Naive thymus-derived CD4-positive, alpha-beta T cell (primary cell): ENCODE results near the gene IFNAR2. TPM values are rescaled to one million over a fixed set of nuclear protein-coding genes. Genes with fewer than 3 reads are reported as not detected.
"Not testable (repeated sequence)": the region's sequence is repeated elsewhere in the genome, so short reads cannot be mapped to it uniquely, and the experiment has no call there.

Experiments used
- ATAC-seq: fragments of 150-1000 bp; cut with Tn5 transposase; 2 replicates; pipeline ENCODE4 v1.10.0; 2021; ENCODE audit warnings: mild to moderate bottlenecking, moderate library complexity
- CTCF ChIA-PET: fragments of 350-600 bp; sonication (Branson Sonifier 250); formaldehyde crosslinking; loops from one replicate; lab custom pipeline; 2021; ENCODE audit warnings: antibody characterized with exemption; lab: Charles Lee
- POLR2A ChIA-PET: fragments of 350-600 bp; sonication (Branson Sonifier 250); formaldehyde crosslinking; loops from one replicate; lab custom pipeline; 2021; ENCODE audit warnings: antibody characterized with exemption, inconsistent platforms; lab: Charles Lee
- DNase-seq, 9 donors: peaks; one replicate each; pipeline versions ENCODE4 v3.0.0 to v3.0.0-alpha.2; 2020 to 2022; ENCODE audit warnings: mixed read lengths in 1 of 9
- H3K27ac ChIP-seq: one replicate; pipeline ENCODE4 v1.7.0; 2013; ENCODE audit warnings: mild to moderate bottlenecking, low read depth, low read length, moderate library complexity
- H3K27me3 ChIP-seq, 2 donors: one replicate each; pipeline ENCODE4 v1.7.0; 2013; ENCODE audit warnings: low read length in 2 of 2, mild to moderate bottlenecking in 2 of 2, moderate library complexity in 2 of 2; ENCODE audit not compliant: control insufficient read depth in 2 of 2, insufficient read depth in 2 of 2
- H3K36me3 ChIP-seq, 3 experiments: 1 replicate in 2 of 3; 2 replicates in 1 of 3; pipeline ENCODE4 v1.7.0; 2013; ENCODE audit warnings: low read length in 3 of 3, mild to moderate bottlenecking in 3 of 3, moderate library complexity in 1 of 3; ENCODE audit not compliant: insufficient read depth in 3 of 3, control insufficient read depth in 2 of 3
- H3K4me1 ChIP-seq, 2 donors: one replicate each; pipeline ENCODE4 v1.7.0; 2013; ENCODE audit warnings: low read length in 2 of 2, mild to moderate bottlenecking in 2 of 2, moderate library complexity in 1 of 2; ENCODE audit not compliant: control insufficient read depth in 2 of 2, insufficient read depth in 2 of 2
- H3K4me3 ChIP-seq: 2 replicates; pipeline ENCODE4 v1.7.0; 2013; ENCODE audit warnings: mild to moderate bottlenecking, low read length
- H3K9me3 ChIP-seq, 3 experiments: 1 replicate in 2 of 3; 2 replicates in 1 of 3; pipeline ENCODE4 v1.7.0; 2013; ENCODE audit warnings: low read length in 3 of 3; ENCODE audit not compliant: control insufficient read depth in 2 of 3
- H3K27ac Mint-ChIP-seq, 9 donors: one replicate each; pipeline ENCODE4 v1.8.0; 2020 to 2022; ENCODE audit warnings: mixed read lengths in 9 of 9, mild to moderate bottlenecking in 8 of 9, moderate library complexity in 5 of 9, inconsistent platforms in 2 of 9
- H3K27me3 Mint-ChIP-seq, 5 donors: one replicate each; pipeline ENCODE4 v1.8.0; 2021 to 2022; ENCODE audit warnings: mixed read lengths in 5 of 5, mild to moderate bottlenecking in 1 of 5
- H3K36me3 Mint-ChIP-seq, 5 donors: one replicate each; pipeline ENCODE4 v1.8.0; 2020 to 2022; ENCODE audit warnings: mixed read lengths in 5 of 5, mild to moderate bottlenecking in 3 of 5, inconsistent platforms in 1 of 5
- H3K4me1 Mint-ChIP-seq, 7 donors: one replicate each; pipeline ENCODE4 v1.8.0; 2020 to 2022; ENCODE audit warnings: mixed read lengths in 7 of 7, mild to moderate bottlenecking in 3 of 7, inconsistent platforms in 1 of 7
- H3K4me3 Mint-ChIP-seq, 10 donors: one replicate each; pipeline ENCODE4 v1.8.0; 2020 to 2022; ENCODE audit warnings: mild to moderate bottlenecking in 10 of 10, mixed read lengths in 10 of 10, moderate library complexity in 6 of 10, inconsistent platforms in 2 of 10
- H3K9me3 Mint-ChIP-seq, 11 donors: one replicate each; pipeline ENCODE4 v1.8.0; 2020 to 2022; ENCODE audit warnings: mixed read lengths in 11 of 11, mild to moderate bottlenecking in 4 of 11, inconsistent platforms in 1 of 11, moderate library complexity in 1 of 11
- intact Hi-C, 2 donors: fragments of 100-400 bp; cut with micrococcal nuclease; formaldehyde crosslinking; loops; one replicate each; pipeline ENCODE4 v1.15.1; 2023
- polyA plus RNA-seq, 2 donors: library from polyadenylated mRNA; unstranded; fragments of 300-500 nt; fragmentation: Illumina TruSeq; gene quantifications; one replicate each; pipeline ENCODE4 v1.2.3, GENCODE V29; 2021
- total RNA-seq, 6 experiments: library from RNA in 5 of 6; stranded (reverse) in 5 of 6; gene quantifications; 1 replicate in 5 of 6; 2 replicates in 1 of 6; pipeline ENCODE4 v1.2.3 and lab custom pipeline; 2021 to 2026

IFNAR2 gene
- total and polyA plus RNA-seq, 7 experiments from 2014 or later, result 44.9 to 90.2 (median 77.3) TPM

- no peak for ATAC-seq
- Histone ChIP-seq H3K4me3 (no peak overlapping the region), H3K4me1 (peaks cover 41 to 84% of the 10 kb centered on the region in 2 donors), H3K27me3 (no peaks in the 10 kb centered on the region), H3K36me3 (no peaks in the 10 kb centered on the region), H3K9me3 (no peaks in the 10 kb centered on the region), H3K27ac (peak overlapping the region; percentile 59)
- no peaks in the 10 kb centered on the region for H3K27me3 Mint-ChIP-seq
- peaks cover 0 to 15% (median 4%) of the 10 kb centered on the region in 11 donors for H3K9me3 Mint-ChIP-seq
- intact Hi-C loops, result no loop called here
- H3K4me3 Mint-ChIP-seq, result peak overlapping the region; percentile 23 to 87 (median 50)
- no peak for DNase-seq
- POLR2A ChIA-PET, result interaction anchor here (1.6 to 1.7 kb wide), 2 partner anchors 9 to 171 kb away, joined by 3 to 10 read pairs; no protein-coding TSS in a partner anchor
- peaks cover 58 to 93% (median 89%) of the 10 kb centered on the region in 7 donors for H3K4me1 Mint-ChIP-seq
- H3K27ac Mint-ChIP-seq, result peak overlapping the region; percentile 19 to 94 (median 88)
- CTCF ChIA-PET, result interaction anchor here (1.1 kb wide), 1 partner anchor 17 kb away, joined by 3 read pairs; no protein-coding TSS in a partner anchor
- H3K36me3 Mint-ChIP-seq, result peaks cover 3 to 38% (median 8%) of the 10 kb centered on the region in 5 donors
Observed at GRCh38 chr21:33214056-33214455, 15.7 kb upstream of the IFNAR2 start.

- Histone ChIP-seq H3K27ac (no peak overlapping the region), H3K4me1 (peaks cover 30 to 66% of the 10 kb centered on the region in 2 donors), H3K4me3 (no peak overlapping the region), H3K27me3 (no peaks in the 10 kb centered on the region), H3K36me3 (no peaks in the 10 kb centered on the region), H3K9me3 (no peaks in the 10 kb centered on the region)
- POLR2A ChIA-PET, result interaction anchor here (0.6 to 0.8 kb wide), 3 partner anchors 49 to 299 kb away, joined by 3 to 4 read pairs (median 3); partner anchors contain the start of gene IL10RB
- Mint-ChIP-seq H3K27ac (peak overlapping the region in 7 of 9 donors; percentile 61 to 97 (median 91)), H3K4me1 (peaks cover 65 to 90% (median 85%) of the 10 kb centered on the region in 7 donors), H3K36me3 (peaks cover 3 to 55% (median 8%) of the 10 kb centered on the region in 5 donors), H3K4me3 (peak overlapping the region in 3 of 10 donors; percentile 79 to 87 (median 87)), H3K9me3 (peaks cover 0 to 31% (median 6%) of the 10 kb centered on the region in 11 donors), H3K27me3 (no peaks in the 10 kb centered on the region)
- CTCF ChIA-PET, result interaction anchor here (0.6 to 0.9 kb wide), 3 partner anchors 22 to 558 kb away, joined by 3 to 5 read pairs (median 3); no protein-coding TSS in a partner anchor
- ATAC-seq (no peak), DNase-seq (no peak)
- intact Hi-C loops, result no loop called here
Observed at GRCh38 chr21:33217138-33217520, 12.6 kb upstream of the IFNAR2 start.

DNA sequence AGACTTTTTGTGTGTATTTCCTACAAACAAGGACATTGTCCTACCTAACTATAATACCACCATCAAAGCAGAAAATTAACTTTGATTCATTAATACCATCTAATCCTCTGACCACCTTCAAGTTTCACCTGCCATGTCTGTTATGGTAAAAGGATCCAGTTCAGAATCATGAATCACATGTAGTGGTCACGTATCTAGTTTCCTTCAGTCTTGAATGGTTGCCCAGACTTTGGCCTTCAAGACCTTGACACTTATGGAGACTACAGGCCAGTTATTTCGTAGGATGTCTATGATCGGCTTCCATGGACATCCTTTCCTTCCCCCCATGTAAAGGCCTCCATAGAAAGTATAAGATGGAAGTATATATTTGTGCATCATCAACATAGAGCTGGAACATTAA, 10.4 kb upstream of the IFNAR2 start:
- Mint-ChIP-seq H3K9me3 (peaks cover 0 to 36% (median 8%) of the 10 kb centered on the region in 11 donors), H3K4me3 (peak overlapping the region in 4 of 10 donors; percentile 28 to 70 (median 36)), H3K4me1 (peaks cover 50 to 69% (median 63%) of the 10 kb centered on the region in 7 donors), H3K27ac (peak overlapping the region in 8 of 9 donors; percentile 47 to 92 (median 64)), H3K36me3 (peaks cover 3 to 45% (median 8%) of the 10 kb centered on the region in 5 donors), H3K27me3 (peaks cover 0 to 5% (median 0%) of the 10 kb centered on the region in 5 donors)
- Histone ChIP-seq H3K4me3 (no peak overlapping the region), H3K36me3 (no peaks in the 10 kb centered on the region), H3K9me3 (no peaks in the 10 kb centered on the region), H3K27me3 (no peaks in the 10 kb centered on the region), H3K27ac (no peak overlapping the region), H3K4me1 (peaks cover 24 to 45% of the 10 kb centered on the region in 2 donors)
- ChIA-PET POLR2A (interaction anchor here (1.0 to 1.9 kb wide), 4 partner anchors 90 to 226 kb away, joined by 3 to 6 read pairs (median 4); no protein-coding TSS in a partner anchor), CTCF (interaction anchor here (1.1 kb wide), 1 partner anchor 142 kb away, joined by 3 read pairs; no protein-coding TSS in a partner anchor)
- intact Hi-C loops, result no loop called here
- DNase-seq (no peak), ATAC-seq (no peak)

DNA sequence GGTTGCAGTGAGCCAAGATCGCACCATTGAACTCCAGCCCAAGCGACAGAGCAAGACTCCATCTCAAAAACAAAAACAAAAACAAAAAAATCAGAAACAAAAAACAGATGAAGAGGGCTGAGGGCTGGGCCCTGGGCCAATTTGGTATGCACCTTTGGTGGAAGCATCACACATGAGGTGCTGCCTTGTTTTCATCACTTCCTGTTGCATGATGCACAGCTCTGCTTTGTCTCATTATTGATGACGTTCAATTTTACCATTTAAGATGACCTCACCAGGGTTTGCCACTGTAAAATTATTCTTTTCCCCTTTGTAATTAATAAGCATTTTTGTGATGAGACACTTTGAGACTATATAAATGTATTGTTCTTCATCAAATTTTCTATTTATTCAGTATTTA, 9.8 kb upstream of the IFNAR2 start:
- peak overlapping the region in 5 of 9 donors; percentile 4 to 92 (median 68) for H3K27ac Mint-ChIP-seq
- intact Hi-C loops, result loop anchor here in 1 of 2 donors (1.0 kb wide), 1 partner anchor 9 kb away; the partner anchor contains the start of gene IFNAR2
- Histone ChIP-seq H3K27ac (no peak overlapping the region), H3K4me1 (peaks cover 18 to 40% of the 10 kb centered on the region in 2 donors), H3K4me3 (no peak overlapping the region), H3K36me3 (no peaks in the 10 kb centered on the region), H3K9me3 (no peaks in the 10 kb centered on the region), H3K27me3 (no peaks in the 10 kb centered on the region)
- peaks cover 45 to 62% (median 58%) of the 10 kb centered on the region in 7 donors for H3K4me1 Mint-ChIP-seq
- H3K36me3 Mint-ChIP-seq, result peaks cover 3 to 44% (median 8%) of the 10 kb centered on the region in 5 donors
- peaks cover 0 to 9% (median 0%) of the 10 kb centered on the region in 5 donors for H3K27me3 Mint-ChIP-seq
- peak in 3 of 9 donors; percentile 28 to 45 (median 29) for DNase-seq
- POLR2A ChIA-PET, result interaction anchor here (0.6 to 1.2 kb wide), 2 partner anchors 9 to 142 kb away, joined by 3 to 4 read pairs; no protein-coding TSS in a partner anchor
- H3K9me3 Mint-ChIP-seq, result peaks cover 0 to 36% (median 8%) of the 10 kb centered on the region in 11 donors
- ATAC-seq, result no peak
- CTCF ChIA-PET, result no interaction called here
- H3K4me3 Mint-ChIP-seq, result peak overlapping the region in 3 of 10 donors; percentile 19 to 34 (median 32)

GRCh38 chr21:33225376-33225775, 4.4 kb upstream of the IFNAR2 start:
- H3K27ac Mint-ChIP-seq, H3K36me3 ChIP-seq, DNase-seq, H3K4me1 ChIP-seq, CTCF ChIA-PET, H3K9me3 ChIP-seq, H3K27me3 ChIP-seq, POLR2A ChIA-PET, H3K4me3 Mint-ChIP-seq, H3K4me3 ChIP-seq, intact Hi-C loops, ATAC-seq, H3K27me3 Mint-ChIP-seq, H3K27ac ChIP-seq: not testable (repeated sequence)
- Mint-ChIP-seq H3K36me3 (peaks cover 0 to 18% (median 0%) of the 10 kb centered on the region in 5 donors), H3K9me3 (peaks cover 0 to 21% (median 3%) of the 10 kb centered on the region in 11 donors), H3K4me1 (peaks cover 12 to 31% (median 27%) of the 10 kb centered on the region in 7 donors)

- DNase-seq (no peak), ATAC-seq (no peak)
- no peak overlapping the region for H3K27ac ChIP-seq
- peaks cover 24 to 43% (median 39%) of the 10 kb centered on the region in 7 donors for H3K4me1 Mint-ChIP-seq
- peaks cover 0 to 19% (median 5%) of the 10 kb centered on the region in 5 donors for H3K36me3 Mint-ChIP-seq
- H3K36me3 ChIP-seq, result peaks cover 0 to 11% (median 0%) of the 10 kb centered on the region in 3 experiments
- H3K4me1 ChIP-seq, result peaks cover 9 to 25% of the 10 kb centered on the region in 2 donors
- H3K4me3 ChIP-seq, result no peak overlapping the region
- ChIA-PET POLR2A (interaction anchor here (0.8 to 5.4 kb wide), 5 partner anchors 11 to 156 kb away, joined by 3 to 39 read pairs (median 3); partner anchors contain the start of genes IFNAR1 and IL10RB), CTCF (interaction anchor here (0.6 to 0.9 kb wide), 4 partner anchors 27 to 217 kb away, joined by 3 read pairs; no protein-coding TSS in a partner anchor)
- H3K4me3 Mint-ChIP-seq, result peak overlapping the region in 6 of 10 donors; percentile 9 to 91 (median 51)
- H3K9me3 Mint-ChIP-seq, result peaks cover 0 to 2% (median 0%) of the 10 kb centered on the region in 11 donors
- no peaks in the 10 kb centered on the region for H3K27me3 ChIP-seq
- no peaks in the 10 kb centered on the region for H3K9me3 ChIP-seq
- H3K27me3 Mint-ChIP-seq, result peaks cover 0 to 9% (median 0%) of the 10 kb centered on the region in 5 donors
- intact Hi-C loops, result no loop called here
- peak overlapping the region in 6 of 9 donors; percentile 16 to 93 (median 86) for H3K27ac Mint-ChIP-seq
Observed at GRCh38 chr21:33228455-33228854, 1.3 kb upstream of the IFNAR2 start.
